ENCODE results near the gene EXOC3L1.

DNA sequence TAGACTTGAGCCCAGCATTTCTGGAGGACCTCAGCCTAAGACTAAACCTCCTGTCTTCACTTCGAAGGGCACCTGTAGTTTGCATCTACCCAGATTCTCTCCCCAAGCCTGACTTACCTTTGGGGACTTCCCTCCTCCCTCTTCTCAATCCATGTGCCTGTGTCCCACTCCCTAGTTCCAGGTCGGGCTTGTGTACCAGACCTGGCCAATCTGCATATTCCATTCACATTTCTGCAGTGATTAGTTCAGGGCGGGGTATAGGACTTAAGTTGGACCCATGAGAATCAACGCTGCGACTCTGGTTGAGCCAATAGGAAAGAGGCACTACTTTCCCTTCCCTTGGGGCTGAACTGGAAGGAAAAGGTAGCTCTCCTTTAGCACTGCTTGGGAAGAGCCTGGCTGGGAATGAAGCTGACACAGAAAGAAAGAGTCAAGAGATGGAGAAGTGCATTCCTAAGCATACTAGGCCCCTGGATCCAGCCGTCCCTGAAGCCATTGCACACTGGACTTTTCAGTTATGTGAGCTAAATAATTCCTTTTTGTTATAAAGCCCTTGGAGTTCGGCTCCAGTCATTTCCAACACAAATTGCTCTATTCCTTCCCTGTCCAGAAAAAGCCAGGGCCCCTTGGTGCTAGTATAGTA, 32.7 kb downstream of the EXOC3L1 start:
- TF ChIP-seq, protein P1, sequence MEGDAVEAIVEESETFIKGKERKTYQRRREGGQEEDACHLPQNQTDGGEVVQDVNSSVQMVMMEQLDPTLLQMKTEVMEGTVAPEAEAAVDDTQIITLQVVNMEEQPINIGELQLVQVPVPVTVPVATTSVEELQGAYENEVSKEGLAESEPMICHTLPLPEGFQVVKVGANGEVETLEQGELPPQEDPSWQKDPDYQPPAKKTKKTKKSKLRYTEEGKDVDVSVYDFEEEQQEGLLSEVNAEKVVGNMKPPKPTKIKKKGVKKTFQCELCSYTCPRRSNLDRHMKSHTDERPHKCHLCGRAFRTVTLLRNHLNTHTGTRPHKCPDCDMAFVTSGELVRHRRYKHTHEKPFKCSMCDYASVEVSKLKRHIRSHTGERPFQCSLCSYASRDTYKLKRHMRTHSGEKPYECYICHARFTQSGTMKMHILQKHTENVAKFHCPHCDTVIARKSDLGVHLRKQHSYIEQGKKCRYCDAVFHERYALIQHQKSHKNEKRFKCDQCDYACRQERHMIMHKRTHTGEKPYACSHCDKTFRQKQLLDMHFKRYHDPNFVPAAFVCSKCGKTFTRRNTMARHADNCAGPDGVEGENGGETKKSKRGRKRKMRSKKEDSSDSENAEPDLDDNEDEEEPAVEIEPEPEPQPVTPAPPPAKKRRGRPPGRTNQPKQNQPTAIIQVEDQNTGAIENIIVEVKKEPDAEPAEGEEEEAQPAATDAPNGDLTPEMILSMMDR (IDR thresholded peaks at IDR 0.05) = no peak
- TF ChIP-seq, protein P2, sequence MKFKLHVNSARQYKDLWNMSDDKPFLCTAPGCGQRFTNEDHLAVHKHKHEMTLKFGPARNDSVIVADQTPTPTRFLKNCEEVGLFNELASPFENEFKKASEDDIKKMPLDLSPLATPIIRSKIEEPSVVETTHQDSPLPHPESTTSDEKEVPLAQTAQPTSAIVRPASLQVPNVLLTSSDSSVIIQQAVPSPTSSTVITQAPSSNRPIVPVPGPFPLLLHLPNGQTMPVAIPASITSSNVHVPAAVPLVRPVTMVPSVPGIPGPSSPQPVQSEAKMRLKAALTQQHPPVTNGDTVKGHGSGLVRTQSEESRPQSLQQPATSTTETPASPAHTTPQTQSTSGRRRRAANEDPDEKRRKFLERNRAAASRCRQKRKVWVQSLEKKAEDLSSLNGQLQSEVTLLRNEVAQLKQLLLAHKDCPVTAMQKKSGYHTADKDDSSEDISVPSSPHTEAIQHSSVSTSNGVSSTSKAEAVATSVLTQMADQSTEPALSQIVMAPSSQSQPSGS (CRISPR knock-in tag; IDR thresholded peaks at IDR 0.05; ENCODE audit: borderline replicate concordance, low read depth) = no peak
- TF ChIP-seq, protein P3, sequence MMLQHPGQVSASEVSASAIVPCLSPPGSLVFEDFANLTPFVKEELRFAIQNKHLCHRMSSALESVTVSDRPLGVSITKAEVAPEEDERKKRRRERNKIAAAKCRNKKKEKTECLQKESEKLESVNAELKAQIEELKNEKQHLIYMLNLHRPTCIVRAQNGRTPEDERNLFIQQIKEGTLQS (CRISPR knock-in tag; conservative IDR thresholded peaks at IDR 0.05) = no peak
- TF ChIP-seq SP1 (CRISPR knock-in tag; conservative IDR thresholded peaks at IDR 0.05) (no peak), JUN (CRISPR knock-in tag; IDR thresholded peaks at IDR 0.05) (no peak), TEAD4 (CRISPR knock-in tag; IDR thresholded peaks at IDR 0.05) (no peak)
- TF ChIP-seq, protein P4, sequence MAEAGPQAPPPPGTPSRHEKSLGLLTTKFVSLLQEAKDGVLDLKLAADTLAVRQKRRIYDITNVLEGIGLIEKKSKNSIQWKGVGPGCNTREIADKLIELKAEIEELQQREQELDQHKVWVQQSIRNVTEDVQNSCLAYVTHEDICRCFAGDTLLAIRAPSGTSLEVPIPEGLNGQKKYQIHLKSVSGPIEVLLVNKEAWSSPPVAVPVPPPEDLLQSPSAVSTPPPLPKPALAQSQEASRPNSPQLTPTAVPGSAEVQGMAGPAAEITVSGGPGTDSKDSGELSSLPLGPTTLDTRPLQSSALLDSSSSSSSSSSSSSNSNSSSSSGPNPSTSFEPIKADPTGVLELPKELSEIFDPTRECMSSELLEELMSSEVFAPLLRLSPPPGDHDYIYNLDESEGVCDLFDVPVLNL (CRISPR knock-in tag; IDR thresholded peaks at IDR 0.05; ENCODE audit: borderline replicate concordance, low read depth) = no peak
